ENCODE data around the gene MRPS21.

The MRPS21 gene

DNA sequence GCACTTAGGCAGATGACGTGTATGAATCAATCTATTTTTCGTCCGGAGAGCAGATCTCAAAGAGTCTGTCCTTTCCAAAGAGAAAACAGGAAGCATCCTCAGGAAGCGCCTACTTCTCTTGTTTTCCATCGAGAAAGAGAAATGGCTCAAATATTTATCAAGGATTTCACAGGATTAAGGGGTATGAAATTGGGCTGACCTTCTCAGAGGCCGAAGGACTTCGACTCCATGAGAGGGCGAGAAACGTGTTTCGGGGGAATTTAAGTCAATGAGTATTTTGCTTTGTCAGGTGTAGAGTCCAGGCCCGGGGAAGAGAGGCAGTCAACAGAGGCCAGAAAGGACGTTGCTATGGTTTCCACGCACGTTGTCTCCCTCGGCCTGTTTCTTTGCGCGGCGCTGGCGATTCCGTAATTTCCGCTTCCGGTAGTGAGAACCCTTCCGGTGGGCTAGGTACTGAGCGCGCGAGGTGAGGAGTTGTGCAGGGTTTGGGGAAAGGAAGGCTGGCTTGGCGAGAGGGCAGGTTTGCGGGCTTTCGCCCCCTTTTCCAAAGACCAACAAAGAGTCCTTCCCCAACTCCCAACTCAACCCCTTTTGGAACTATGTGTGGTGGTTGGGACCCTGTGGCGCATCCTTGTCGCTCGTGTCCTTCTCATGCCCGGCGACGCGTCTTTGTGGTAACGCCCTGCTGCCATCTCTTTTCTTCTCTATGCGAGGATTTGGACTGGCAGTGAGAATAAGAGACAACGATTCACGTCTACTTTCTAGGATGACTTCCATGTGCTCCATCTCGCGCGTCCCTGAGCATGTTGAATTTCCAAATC is at the start of gene MRPS21:
Gene MRPS21 (plus strand): TSS at position 429 of the 821 bp plus-strand sequence. CDS start 506 bp downstream, outside the sequence.
- H3K9me2 ChIP-seq (replicated peaks; ENCODE audit: insufficient read depth, low read length): no peaks in the 10 kb centered on the region
- H3K9me3 ChIP-seq (ENCODE audit: insufficient read depth, low read length): no peaks in the 10 kb centered on the region
- H3K9ac ChIP-seq (ENCODE audit: low read length): peak within 1 kb of the TSS; percentile 82
- TF ChIP-seq, protein P1, sequence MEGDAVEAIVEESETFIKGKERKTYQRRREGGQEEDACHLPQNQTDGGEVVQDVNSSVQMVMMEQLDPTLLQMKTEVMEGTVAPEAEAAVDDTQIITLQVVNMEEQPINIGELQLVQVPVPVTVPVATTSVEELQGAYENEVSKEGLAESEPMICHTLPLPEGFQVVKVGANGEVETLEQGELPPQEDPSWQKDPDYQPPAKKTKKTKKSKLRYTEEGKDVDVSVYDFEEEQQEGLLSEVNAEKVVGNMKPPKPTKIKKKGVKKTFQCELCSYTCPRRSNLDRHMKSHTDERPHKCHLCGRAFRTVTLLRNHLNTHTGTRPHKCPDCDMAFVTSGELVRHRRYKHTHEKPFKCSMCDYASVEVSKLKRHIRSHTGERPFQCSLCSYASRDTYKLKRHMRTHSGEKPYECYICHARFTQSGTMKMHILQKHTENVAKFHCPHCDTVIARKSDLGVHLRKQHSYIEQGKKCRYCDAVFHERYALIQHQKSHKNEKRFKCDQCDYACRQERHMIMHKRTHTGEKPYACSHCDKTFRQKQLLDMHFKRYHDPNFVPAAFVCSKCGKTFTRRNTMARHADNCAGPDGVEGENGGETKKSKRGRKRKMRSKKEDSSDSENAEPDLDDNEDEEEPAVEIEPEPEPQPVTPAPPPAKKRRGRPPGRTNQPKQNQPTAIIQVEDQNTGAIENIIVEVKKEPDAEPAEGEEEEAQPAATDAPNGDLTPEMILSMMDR (IDR thresholded peaks at IDR 0.05; ENCODE audit: insufficient read depth, low read length, poor library complexity, severe bottlenecking): no peak
- no peak for TF ChIP-seq EZH2phosphoT487 (conservative IDR thresholded peaks at IDR 0.05; ENCODE audit: low read length)
- no peaks in the 10 kb centered on the region for H4K20me1 ChIP-seq (ENCODE audit: low read depth, low read length)
- H3K27ac ChIP-seq (ENCODE audit: low read depth, low read length): peak within 1 kb of the TSS; percentile 29
- H3F3A ChIP-seq (ENCODE audit: insufficient read depth): no peaks in the 10 kb centered on the region
- H3K27me3 ChIP-seq (ENCODE audit: low read length): no peaks in the 10 kb centered on the region
- H3K4me2 ChIP-seq (ENCODE audit: low read depth, low read length, poor library complexity, severe bottlenecking): peak within 1 kb of the TSS; percentile 80
- H3K79me2 ChIP-seq (ENCODE audit: insufficient read depth, low read length): peaks cover 25% of the 10 kb centered on the region
- 0 out of 2 replicates have a peak, but pooled peaks cover 3% of the 10 kb centered on the region for H3K36me3 ChIP-seq (ENCODE audit: low read length)
- H2AFZ ChIP-seq (ENCODE audit: low read depth, low read length, severe bottlenecking): peak within 1 kb of the TSS; percentile 79
- peak within 1 kb of the TSS; percentile 81 for H3K4me3 ChIP-seq (ENCODE audit: insufficient read depth, low read length, poor library complexity, severe bottlenecking)

- H3K79me2 ChIP-seq (ENCODE audit: insufficient read depth, low read length): no peaks in the 10 kb centered on the region
- TF ChIP-seq, protein P1 (IDR thresholded peaks at IDR 0.05; ENCODE audit: insufficient read depth, low read length, poor library complexity, severe bottlenecking): no peak
- no peak for TF ChIP-seq EZH2phosphoT487 (conservative IDR thresholded peaks at IDR 0.05; ENCODE audit: low read length)
- H4K20me1 ChIP-seq (ENCODE audit: low read depth, low read length): no peaks in the 10 kb centered on the region
- H2AFZ ChIP-seq (ENCODE audit: low read depth, low read length, severe bottlenecking): no peak overlapping the region
- no peaks in the 10 kb centered on the region for H3K9me3 ChIP-seq (ENCODE audit: insufficient read depth, low read length)
- H3K27me3 ChIP-seq (ENCODE audit: low read length): no peaks in the 10 kb centered on the region
- H3F3A ChIP-seq (ENCODE audit: insufficient read depth): no peaks in the 10 kb centered on the region
- no peaks in the 10 kb centered on the region for H3K9me2 ChIP-seq (replicated peaks; ENCODE audit: insufficient read depth, low read length)
- no peak overlapping the region for H3K27ac ChIP-seq (ENCODE audit: low read depth, low read length)
- H3K4me3 ChIP-seq (ENCODE audit: insufficient read depth, low read length, poor library complexity, severe bottlenecking): no peak overlapping the region
- H3K36me3 ChIP-seq (ENCODE audit: low read length): no peaks in the 10 kb centered on the region
- no peak overlapping the region for H3K4me2 ChIP-seq (ENCODE audit: low read depth, low read length, poor library complexity, severe bottlenecking)
- no peak overlapping the region for H3K9ac ChIP-seq (ENCODE audit: low read length)
These were observed 43.7 kb upstream of the MRPS21 start for GRCh38 chr1:150249936-150250335.

GRCh38 chr1:150256198-150256553 is 37.5 kb upstream of the MRPS21 start:
- Histone ChIP-seq H3K4me2 (ENCODE audit: low read depth, low read length, poor library complexity, severe bottlenecking) (peak overlapping the region; percentile 50), H4K20me1 (ENCODE audit: low read depth, low read length) (no peaks in the 10 kb centered on the region), H3K9me3 (ENCODE audit: insufficient read depth, low read length) (no peaks in the 10 kb centered on the region), H3K4me3 (ENCODE audit: insufficient read depth, low read length, poor library complexity, severe bottlenecking) (no peak overlapping the region), H3K36me3 (ENCODE audit: low read length) (no peaks in the 10 kb centered on the region), H3K9me2 (replicated peaks; ENCODE audit: insufficient read depth, low read length) (no peaks in the 10 kb centered on the region), H3F3A (ENCODE audit: insufficient read depth) (no peaks in the 10 kb centered on the region), H3K27me3 (ENCODE audit: low read length) (no peaks in the 10 kb centered on the region), H3K9ac (ENCODE audit: low read length) (no peak overlapping the region), H2AFZ (ENCODE audit: low read depth, low read length, severe bottlenecking) (no peak overlapping the region), H3K79me2 (ENCODE audit: insufficient read depth, low read length) (no peaks in the 10 kb centered on the region), H3K27ac (ENCODE audit: low read depth, low read length) (no peak overlapping the region)
- TF ChIP-seq, protein P1 (IDR thresholded peaks at IDR 0.05; ENCODE audit: insufficient read depth, low read length, poor library complexity, severe bottlenecking): no peak
- TF ChIP-seq EZH2phosphoT487 (conservative IDR thresholded peaks at IDR 0.05; ENCODE audit: low read length): no peak

Measured in SU-DHL-6 (cell line).